ENCODE measurements around the gene LGALS7B. TPM values are rescaled to one million over a fixed set of nuclear protein-coding genes. Genes with fewer than 3 reads are reported as not detected.

Gene LGALS7B
- polyA plus RNA-seq, 1 donor from 2014 or later = not detected

GRCh38 chr19:38741670-38742069 lies 47.3 kb upstream of the LGALS7B start:
- no peak overlapping the region for H2AFZ ChIP-seq (ENCODE audit: low read depth, low read length)
- no peaks in the 10 kb centered on the region for H3K9me2 ChIP-seq (ENCODE audit: insufficient read depth, low read length)
- H3K27me3 ChIP-seq (ENCODE audit: insufficient read depth, low read depth, low read length) = peaks cover 4% of the 10 kb centered on the region
- no peaks in the 10 kb centered on the region for H3K36me3 ChIP-seq (ENCODE audit: insufficient read depth, low read length)
- no peaks in the 10 kb centered on the region for H3K9me3 ChIP-seq (ENCODE audit: low read length)
- H3K27ac ChIP-seq (ENCODE audit: low read length) = no peak overlapping the region
- no peaks in the 10 kb centered on the region for H3K79me2 ChIP-seq (replicated peaks; ENCODE audit: insufficient read depth, low read length)
- no peak for TF ChIP-seq MXI1 (conservative IDR thresholded peaks at IDR 0.05; ENCODE audit: poor library complexity, severe bottlenecking)
- TF ChIP-seq TAF1 (IDR thresholded peaks at IDR 0.05; ENCODE audit: low read depth) = no peak
- TF ChIP-seq SMC3 (conservative IDR thresholded peaks at IDR 0.05; ENCODE audit: poor library complexity) = no peak
- no peak for TF ChIP-seq CTCF (IDR thresholded peaks at IDR 0.05; ENCODE audit: poor library complexity, severe bottlenecking)
- TF ChIP-seq EZH2 (IDR thresholded peaks at IDR 0.05; ENCODE audit: borderline replicate concordance, insufficient read depth, low read length, poor library complexity, severe bottlenecking) = no peak
- TF ChIP-seq REST (IDR thresholded peaks at IDR 0.05; ENCODE audit: borderline replicate concordance) = no peak
- TF ChIP-seq POLR2AphosphoS5 (IDR thresholded peaks at IDR 0.05) = no peak
- no peak for TF ChIP-seq EP300 (conservative IDR thresholded peaks at IDR 0.05; ENCODE audit: poor library complexity, severe bottlenecking)
- no peak for TF ChIP-seq RAD21 (conservative IDR thresholded peaks at IDR 0.05)
- H3F3A ChIP-seq (ENCODE audit: insufficient read depth, low read length, poor library complexity, severe bottlenecking) = no peaks in the 10 kb centered on the region
- no peak overlapping the region for H3K9ac ChIP-seq (ENCODE audit: low read length)
- no peak overlapping the region for H3K4me3 ChIP-seq (ENCODE audit: low read length)
- no peak overlapping the region for H3K4me2 ChIP-seq (ENCODE audit: low read length)
- no peaks in the 10 kb centered on the region for H4K20me1 ChIP-seq (ENCODE audit: insufficient read depth)

- Histone ChIP-seq H3K4me2 (ENCODE audit: low read length) (no peak overlapping the region), H3K27me3 (ENCODE audit: insufficient read depth, low read depth, low read length) (no peaks in the 10 kb centered on the region), H3K4me3 (ENCODE audit: low read length) (no peak overlapping the region), H3F3A (ENCODE audit: insufficient read depth, low read length, poor library complexity, severe bottlenecking) (no peaks in the 10 kb centered on the region), H3K9me2 (ENCODE audit: insufficient read depth, low read length) (no peaks in the 10 kb centered on the region), H4K20me1 (ENCODE audit: insufficient read depth) (no peaks in the 10 kb centered on the region), H2AFZ (ENCODE audit: low read depth, low read length) (no peak overlapping the region), H3K27ac (ENCODE audit: low read length) (no peak overlapping the region), H3K9ac (ENCODE audit: low read length) (no peak overlapping the region), H3K9me3 (ENCODE audit: low read length) (no peaks in the 10 kb centered on the region), H3K36me3 (ENCODE audit: insufficient read depth, low read length) (no peaks in the 10 kb centered on the region), H3K79me2 (replicated peaks; ENCODE audit: insufficient read depth, low read length) (no peaks in the 10 kb centered on the region)
- TF ChIP-seq RAD21 (conservative IDR thresholded peaks at IDR 0.05) (no peak), SMC3 (conservative IDR thresholded peaks at IDR 0.05; ENCODE audit: poor library complexity) (no peak), EZH2 (IDR thresholded peaks at IDR 0.05; ENCODE audit: borderline replicate concordance, insufficient read depth, low read length, poor library complexity, severe bottlenecking) (no peak), MXI1 (conservative IDR thresholded peaks at IDR 0.05; ENCODE audit: poor library complexity, severe bottlenecking) (no peak), POLR2AphosphoS5 (IDR thresholded peaks at IDR 0.05) (no peak), EP300 (conservative IDR thresholded peaks at IDR 0.05; ENCODE audit: poor library complexity, severe bottlenecking) (no peak), CTCF (IDR thresholded peaks at IDR 0.05; ENCODE audit: poor library complexity, severe bottlenecking) (no peak), REST (IDR thresholded peaks at IDR 0.05; ENCODE audit: borderline replicate concordance) (no peak)
These were observed 46.7 kb upstream of the LGALS7B start for GRCh38 chr19:38742296-38742695.
